LNCAP (cell line): ENCODE results near the gene MSRB3.

ENCODE experiments used
- TF ChIP-seq, protein P1 (sequence below): fragments of 450-650 bp; IDR thresholded peaks from 2 replicates; pipeline ENCODE4 v1.5.1; 2017; ENCODE audit warnings: mild to moderate bottlenecking

The MSRB3 gene

GRCh38 chr12:65278576-65279368 is at the start of gene MSRB3:
Gene MSRB3 (plus strand): TSS chr12:65278683. CDS start chr12:65308580, 29,897 bp downstream.
- TF ChIP-seq, protein P1, sequence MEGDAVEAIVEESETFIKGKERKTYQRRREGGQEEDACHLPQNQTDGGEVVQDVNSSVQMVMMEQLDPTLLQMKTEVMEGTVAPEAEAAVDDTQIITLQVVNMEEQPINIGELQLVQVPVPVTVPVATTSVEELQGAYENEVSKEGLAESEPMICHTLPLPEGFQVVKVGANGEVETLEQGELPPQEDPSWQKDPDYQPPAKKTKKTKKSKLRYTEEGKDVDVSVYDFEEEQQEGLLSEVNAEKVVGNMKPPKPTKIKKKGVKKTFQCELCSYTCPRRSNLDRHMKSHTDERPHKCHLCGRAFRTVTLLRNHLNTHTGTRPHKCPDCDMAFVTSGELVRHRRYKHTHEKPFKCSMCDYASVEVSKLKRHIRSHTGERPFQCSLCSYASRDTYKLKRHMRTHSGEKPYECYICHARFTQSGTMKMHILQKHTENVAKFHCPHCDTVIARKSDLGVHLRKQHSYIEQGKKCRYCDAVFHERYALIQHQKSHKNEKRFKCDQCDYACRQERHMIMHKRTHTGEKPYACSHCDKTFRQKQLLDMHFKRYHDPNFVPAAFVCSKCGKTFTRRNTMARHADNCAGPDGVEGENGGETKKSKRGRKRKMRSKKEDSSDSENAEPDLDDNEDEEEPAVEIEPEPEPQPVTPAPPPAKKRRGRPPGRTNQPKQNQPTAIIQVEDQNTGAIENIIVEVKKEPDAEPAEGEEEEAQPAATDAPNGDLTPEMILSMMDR = peak; percentile 20; the same call in 1 of the 2 replicates

GRCh38 chr12:65229441-65229840 is 49.0 kb upstream of the MSRB3 start:
- TF ChIP-seq, protein P1 = no peak

GRCh38 chr12:65232476-65233077 is 45.9 kb upstream of the MSRB3 start:
- TF ChIP-seq, protein P1 = peak; percentile 58

DNA sequence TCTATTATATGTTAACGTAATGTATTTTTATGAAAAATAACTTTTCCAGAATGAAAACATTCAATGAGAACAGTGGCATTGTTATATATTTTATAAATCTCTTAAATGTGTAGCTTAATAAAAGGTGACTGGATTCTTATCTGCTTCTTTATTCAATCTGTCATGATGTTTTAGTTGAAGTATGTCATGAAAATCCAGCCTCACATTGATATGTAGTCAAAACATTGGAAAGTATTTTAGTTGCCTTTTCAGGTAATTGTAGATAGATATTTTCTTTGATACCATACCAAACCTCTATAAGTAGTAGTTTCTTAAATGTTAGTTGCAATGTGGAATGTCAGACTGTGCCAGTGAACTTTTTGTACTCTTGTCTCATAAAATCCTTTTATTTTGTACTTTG is 41.3 kb upstream of the MSRB3 start:
- TF ChIP-seq, protein P1 = no peak

- TF ChIP-seq, protein P1 = no peak
Observed at GRCh38 chr12:65238609-65239008, 39.9 kb upstream of the MSRB3 start.

- TF ChIP-seq, protein P1 = no peak
Observed at GRCh38 chr12:65248656-65249633, 29.5 kb upstream of the MSRB3 start.

GRCh38 chr12:65252515-65252914 is 26.0 kb upstream of the MSRB3 start:
- TF ChIP-seq, protein P1 = no peak
